Measurements from ENCODE around the gene RNF130. TPM values are rescaled to one million over a fixed set of nuclear protein-coding genes. Genes with fewer than 3 reads are reported as not detected.
A peak's percentile ranks its signal among the peaks of the same experiment; 100 is the strongest.

Gene RNF130
- total and polyA plus RNA-seq, 9 of the 15 experiments (the other 6 are each of a cell fraction or from before 2014, with no cell fraction given): 5.8 to 39.4 (median 27.1) TPM

GRCh38 chr5:179907556-179908324, 163.8 kb downstream of the RNF130 start, which contains the start of gene TBC1D9B (continued):
- TF ChIP-seq RAD21 (CRISPR knock-in tag; conservative IDR thresholded peaks at IDR 0.05 in 1 of 2, IDR thresholded peaks at IDR 0.05 in 1 of 2) (peak in 1 of 2 experiments; percentile 44; a peak in 3 of 4 replicates), GABPA (tag; conservative IDR thresholded peaks at IDR 0.05; ENCODE audit: low read depth) (peak; percentile 58), ZNF778 (CRISPR knock-in tag; IDR thresholded peaks at IDR 0.05) (no peak), ZNF197 (CRISPR knock-in tag; IDR thresholded peaks at IDR 0.05; ENCODE audit: low read depth) (no peak), MXI1 (IDR thresholded peaks at IDR 0.05; ENCODE audit: low read depth, low read length) (no peak), NR1H2 (CRISPR knock-in tag; IDR thresholded peaks at IDR 0.05) (no peak), SRSF7 (optimal IDR thresholded peaks at IDR 0.05; ENCODE audit: low read depth, low read length) (no peak), RBFOX2 (IDR thresholded peaks at IDR 0.05; ENCODE audit: low read depth, low read length) (peak; percentile 69), DDX20 (tag; IDR thresholded peaks at IDR 0.05; ENCODE audit: low read depth) (no peak), ZBTB7A (IDR thresholded peaks at IDR 0.05; ENCODE audit: borderline replicate concordance, control insufficient read depth, low read depth, low read length) (peak; percentile 62; the same call in 1 of the 2 replicates), MYC (IDR thresholded peaks at IDR 0.05; ENCODE audit: low read depth, low read length) (peak; percentile 55), MYC (CRISPR knock-in tag; IDR thresholded peaks at IDR 0.05; ENCODE audit: borderline replicate concordance, low read depth) (no peak), ZNF134 (CRISPR knock-in tag; conservative IDR thresholded peaks at IDR 0.05) (no peak), VEZF1 (CRISPR knock-in tag; IDR thresholded peaks at IDR 0.05) (peak; percentile 86), HNRNPK (IDR thresholded peaks at IDR 0.05; ENCODE audit: low read depth, low read length, poor library complexity, severe bottlenecking) (no peak), TCFL5 (CRISPR knock-in tag; conservative IDR thresholded peaks at IDR 0.05) (no peak), XRCC3 (IDR thresholded peaks at IDR 0.05) (no peak), GTF2E2 (tag; IDR thresholded peaks at IDR 0.05) (no peak), EHMT2 (IDR thresholded peaks at IDR 0.05) (no peak), DMBX1 (CRISPR knock-in tag; IDR thresholded peaks at IDR 0.05; ENCODE audit: borderline replicate concordance) (no peak), ZNF140 (CRISPR knock-in tag; IDR thresholded peaks at IDR 0.05) (no peak)
- TF ChIP-seq, protein P1, sequence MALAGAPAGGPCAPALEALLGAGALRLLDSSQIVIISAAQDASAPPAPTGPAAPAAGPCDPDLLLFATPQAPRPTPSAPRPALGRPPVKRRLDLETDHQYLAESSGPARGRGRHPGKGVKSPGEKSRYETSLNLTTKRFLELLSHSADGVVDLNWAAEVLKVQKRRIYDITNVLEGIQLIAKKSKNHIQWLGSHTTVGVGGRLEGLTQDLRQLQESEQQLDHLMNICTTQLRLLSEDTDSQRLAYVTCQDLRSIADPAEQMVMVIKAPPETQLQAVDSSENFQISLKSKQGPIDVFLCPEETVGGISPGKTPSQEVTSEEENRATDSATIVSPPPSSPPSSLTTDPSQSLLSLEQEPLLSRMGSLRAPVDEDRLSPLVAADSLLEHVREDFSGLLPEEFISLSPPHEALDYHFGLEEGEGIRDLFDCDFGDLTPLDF (CRISPR knock-in tag; IDR thresholded peaks at IDR 0.05): no peak
- TF ChIP-seq, protein P2, sequence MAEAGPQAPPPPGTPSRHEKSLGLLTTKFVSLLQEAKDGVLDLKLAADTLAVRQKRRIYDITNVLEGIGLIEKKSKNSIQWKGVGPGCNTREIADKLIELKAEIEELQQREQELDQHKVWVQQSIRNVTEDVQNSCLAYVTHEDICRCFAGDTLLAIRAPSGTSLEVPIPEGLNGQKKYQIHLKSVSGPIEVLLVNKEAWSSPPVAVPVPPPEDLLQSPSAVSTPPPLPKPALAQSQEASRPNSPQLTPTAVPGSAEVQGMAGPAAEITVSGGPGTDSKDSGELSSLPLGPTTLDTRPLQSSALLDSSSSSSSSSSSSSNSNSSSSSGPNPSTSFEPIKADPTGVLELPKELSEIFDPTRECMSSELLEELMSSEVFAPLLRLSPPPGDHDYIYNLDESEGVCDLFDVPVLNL (CRISPR knock-in tag; IDR thresholded peaks at IDR 0.05; ENCODE audit: low read depth): no peak
- TF ChIP-seq, protein P3, sequence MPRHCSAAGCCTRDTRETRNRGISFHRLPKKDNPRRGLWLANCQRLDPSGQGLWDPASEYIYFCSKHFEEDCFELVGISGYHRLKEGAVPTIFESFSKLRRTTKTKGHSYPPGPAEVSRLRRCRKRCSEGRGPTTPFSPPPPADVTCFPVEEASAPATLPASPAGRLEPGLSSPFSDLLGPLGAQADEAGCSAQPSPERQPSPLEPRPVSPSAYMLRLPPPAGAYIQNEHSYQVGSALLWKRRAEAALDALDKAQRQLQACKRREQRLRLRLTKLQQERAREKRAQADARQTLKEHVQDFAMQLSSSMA (CRISPR knock-in tag; IDR thresholded peaks at IDR 0.05): no peak
